CD4-positive, alpha-beta T cell treated with Interleukin-17A for 1 hour (primary cell): ENCODE data around the gene CHSY3.

ENCODE experiments used
- DNase-seq: peaks from one replicate; pipeline ENCODE4 v3.0.0-alpha.2; 2020

The CHSY3 gene

GRCh38 chr5:129951039-129951438 is 46.8 kb downstream of the CHSY3 start:
- DNase-seq, result no peak

GRCh38 chr5:129958581-129958980 is 54.3 kb downstream of the CHSY3 start:
- DNase-seq, result no peak

- DNase-seq, result no peak
Observed at GRCh38 chr5:129960831-129961230, 56.6 kb downstream of the CHSY3 start.

GRCh38 chr5:129962506-129962905 is 58.2 kb downstream of the CHSY3 start:
- no peak for DNase-seq

- no peak for DNase-seq
Observed at GRCh38 chr5:129963359-129963758, 59.1 kb downstream of the CHSY3 start.

GRCh38 chr5:129966071-129966470 is 61.8 kb downstream of the CHSY3 start:
- DNase-seq, result no peak

- no peak for DNase-seq
Observed at GRCh38 chr5:129971714-129972113, 67.4 kb downstream of the CHSY3 start.

- DNase-seq, result no peak
Observed at GRCh38 chr5:129972465-129973141, 68.3 kb downstream of the CHSY3 start.

GRCh38 chr5:129973716-129974426 is 69.6 kb downstream of the CHSY3 start:
- no peak for DNase-seq

- no peak for DNase-seq
Observed at GRCh38 chr5:129977810-129978209, 73.5 kb downstream of the CHSY3 start.

GRCh38 chr5:129978270-129978669 is 74.0 kb downstream of the CHSY3 start:
- no peak for DNase-seq

- no peak for DNase-seq
Observed at GRCh38 chr5:129988453-129988852, 84.2 kb downstream of the CHSY3 start.

- no peak for DNase-seq
Observed at GRCh38 chr5:129991780-129992179, 87.5 kb downstream of the CHSY3 start.

- no peak for DNase-seq
Observed at GRCh38 chr5:129996896-129997295, 92.6 kb downstream of the CHSY3 start.

- DNase-seq, result no peak
Observed at GRCh38 chr5:130000460-130000859, 96.2 kb downstream of the CHSY3 start.

GRCh38 chr5:130002183-130002582 is 97.9 kb downstream of the CHSY3 start:
- DNase-seq, result no peak

- no peak for DNase-seq
Observed at GRCh38 chr5:130002876-130003275, 98.6 kb downstream of the CHSY3 start.

- DNase-seq, result no peak
Observed at GRCh38 chr5:130011986-130012385, 107.7 kb downstream of the CHSY3 start.

- no peak for DNase-seq
Observed at GRCh38 chr5:130017173-130017572, 112.9 kb downstream of the CHSY3 start.

GRCh38 chr5:130018641-130019040 is 114.4 kb downstream of the CHSY3 start:
- DNase-seq, result no peak

- DNase-seq, result no peak
Observed at GRCh38 chr5:130021000-130021399, 116.7 kb downstream of the CHSY3 start.

- DNase-seq, result no peak
Observed at GRCh38 chr5:130021876-130022275, 117.6 kb downstream of the CHSY3 start.

- no peak for DNase-seq
Observed at GRCh38 chr5:130023604-130024003, 119.3 kb downstream of the CHSY3 start.

- no peak for DNase-seq
Observed at GRCh38 chr5:130024006-130024405, 119.7 kb downstream of the CHSY3 start.

GRCh38 chr5:130025511-130025910 is 121.2 kb downstream of the CHSY3 start:
- no peak for DNase-seq
